Skeletal muscle tissue (tissue), 4 donors: ENCODE results near the gene APPL2. TPM values are rescaled to one million over a fixed set of nuclear protein-coding genes. Genes with fewer than 3 reads are reported as not detected.

ENCODE experiments used
- H3K27ac ChIP-seq: one replicate; pipeline ENCODE4 v1.7.0; 2013; ENCODE audit warnings: mild to moderate bottlenecking, low read depth, low read length, inconsistent platforms
- H3K27me3 ChIP-seq, 3 donors: one replicate each; pipeline ENCODE4 v1.7.0; 2013; ENCODE audit warnings: low read length in 3 of 3; ENCODE audit not compliant: control insufficient read depth in 3 of 3, insufficient read depth in 3 of 3
- H3K36me3 ChIP-seq, 3 donors: one replicate each; pipeline ENCODE4 v1.7.0; 2013; ENCODE audit warnings: low read length in 3 of 3; ENCODE audit not compliant: control insufficient read depth in 3 of 3, insufficient read depth in 3 of 3
- H3K4me1 ChIP-seq, 3 donors: one replicate each; pipeline ENCODE4 v1.7.0; 2013; ENCODE audit warnings: low read length in 3 of 3, mild to moderate bottlenecking in 3 of 3; ENCODE audit not compliant: control insufficient read depth in 3 of 3, insufficient read depth in 3 of 3
- H3K4me3 ChIP-seq, 3 donors: one replicate each; pipeline ENCODE4 v1.7.0; 2013; ENCODE audit warnings: low read length in 3 of 3
- H3K9ac ChIP-seq, 3 donors: one replicate each; pipeline ENCODE4 v1.7.0; 2013; ENCODE audit warnings: low read length in 3 of 3, mild to moderate bottlenecking in 3 of 3, moderate library complexity in 2 of 3, low read depth in 1 of 3
- H3K9me3 ChIP-seq, 3 donors: one replicate each; pipeline ENCODE4 v1.7.0; 2013; ENCODE audit warnings: low read length in 3 of 3; ENCODE audit not compliant: control insufficient read depth in 3 of 3
- total RNA-seq: library from RNA; depleted of rRNA; stranded (reverse); fragments of >200 nt; gene quantifications from one replicate; pipeline ENCODE4 v1.2.3, GENCODE V29; 2014
- donor health status: Osteomylitis.

Gene APPL2
- total RNA-seq, 1 donor from 2014 or later, result 27.1 TPM

DNA sequence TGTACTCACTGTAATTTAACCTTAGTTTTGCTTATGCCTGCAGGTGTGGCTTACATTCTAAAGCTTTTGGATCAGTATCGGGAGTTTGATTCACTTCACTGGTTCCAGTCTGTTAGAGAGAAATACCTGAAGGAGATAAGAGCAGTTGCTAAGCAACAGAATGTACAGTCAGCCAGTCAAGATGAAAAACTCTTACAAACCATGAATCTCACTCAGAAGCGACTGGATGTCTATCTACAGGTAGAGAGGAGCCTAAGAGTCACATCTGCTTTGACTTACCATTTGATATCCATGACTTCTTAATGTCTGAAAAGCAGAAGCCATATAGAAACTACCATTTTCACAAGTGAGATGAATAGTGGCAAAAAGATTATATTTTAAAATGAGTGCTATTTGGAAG lies 71.9 kb downstream of the APPL2 start:
- Histone ChIP-seq H3K9ac (no peak overlapping the region), H3K4me3 (no peak overlapping the region), H3K27me3 (no peaks in the 10 kb centered on the region), H3K27ac (no peak overlapping the region), H3K36me3 (peaks cover 5 to 40% (median 28%) of the 10 kb centered on the region in 3 donors), H3K9me3 (no peaks in the 10 kb centered on the region), H3K4me1 (no peaks in the 10 kb centered on the region)

DNA sequence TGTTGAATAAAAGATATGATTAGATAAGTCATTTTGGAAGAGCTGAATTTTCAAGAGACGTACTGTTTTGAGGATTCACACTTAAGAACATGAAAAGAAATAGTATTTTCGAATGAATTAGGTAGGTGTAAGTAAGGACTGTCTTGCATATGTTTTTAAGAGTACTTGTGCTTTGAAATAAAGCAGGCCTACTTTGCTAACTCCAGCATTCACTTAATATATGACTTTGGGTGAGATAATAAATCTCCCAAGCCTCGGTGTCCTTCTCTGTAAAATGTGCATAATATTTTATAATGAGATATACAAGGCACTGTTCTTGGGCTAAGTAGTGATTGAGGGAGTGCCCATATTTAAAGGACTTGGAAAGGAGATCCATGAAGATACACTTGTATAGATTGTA lies 73.8 kb downstream of the APPL2 start:
- H3K36me3 ChIP-seq, result peaks cover 5 to 49% (median 32%) of the 10 kb centered on the region in 3 donors
- H3K9ac ChIP-seq, result no peak overlapping the region
- H3K4me1 ChIP-seq, result no peaks in the 10 kb centered on the region

DNA sequence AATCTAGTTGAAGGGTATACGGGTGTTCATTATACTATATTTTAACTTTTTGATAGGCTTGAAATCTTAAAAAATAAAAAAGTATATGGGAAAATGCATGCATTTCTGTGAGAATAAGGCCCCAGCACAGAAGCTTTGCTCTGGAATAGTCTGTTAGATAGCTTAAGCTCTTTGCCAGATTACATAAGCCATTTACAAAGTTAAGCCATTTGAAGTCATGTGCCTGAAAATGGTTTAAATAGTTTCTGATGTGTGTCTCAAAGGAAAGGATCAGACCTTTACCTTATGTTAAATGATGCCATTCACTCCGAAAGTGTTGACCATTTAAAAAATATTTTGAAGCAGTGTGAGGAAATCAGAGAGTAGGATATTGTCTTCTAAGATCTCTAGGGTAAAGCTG lies 77.1 kb downstream of the APPL2 start:
- Histone ChIP-seq H3K27ac (no peak overlapping the region), H3K4me1 (no peaks in the 10 kb centered on the region), H3K9ac (no peak overlapping the region), H3K36me3 (peaks cover 4 to 33% (median 28%) of the 10 kb centered on the region in 3 donors), H3K4me3 (no peak overlapping the region), H3K27me3 (no peaks in the 10 kb centered on the region), H3K9me3 (no peaks in the 10 kb centered on the region)

More for the DNA sequence above, 73.8 kb downstream of the APPL2 start:
- no peak overlapping the region for H3K27ac ChIP-seq
- H3K27me3 ChIP-seq, result no peaks in the 10 kb centered on the region
- no peaks in the 10 kb centered on the region for H3K9me3 ChIP-seq
- H3K4me3 ChIP-seq, result no peak overlapping the region

DNA sequence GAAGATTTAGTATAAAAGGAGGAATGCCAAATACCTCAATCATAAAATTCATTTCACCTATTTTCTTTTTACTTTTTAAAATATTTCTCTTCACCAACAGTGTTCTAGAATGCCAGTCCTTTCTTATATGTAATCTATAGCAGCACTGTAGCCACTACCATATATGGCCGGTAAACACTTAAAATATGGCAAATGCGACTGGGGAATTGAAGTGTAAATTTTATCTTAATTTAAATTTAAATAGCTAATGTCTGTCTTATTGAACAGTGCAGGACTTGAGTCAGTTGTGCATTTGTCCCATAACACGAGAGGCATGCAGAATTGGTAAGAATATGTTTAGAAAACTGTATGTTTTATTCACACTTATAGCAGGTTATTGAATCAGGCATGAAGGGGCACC lies 78.4 kb downstream of the APPL2 start:
- Histone ChIP-seq H3K27ac (no peak overlapping the region), H3K36me3 (peaks cover 4 to 35% (median 33%) of the 10 kb centered on the region in 3 donors)

DNA sequence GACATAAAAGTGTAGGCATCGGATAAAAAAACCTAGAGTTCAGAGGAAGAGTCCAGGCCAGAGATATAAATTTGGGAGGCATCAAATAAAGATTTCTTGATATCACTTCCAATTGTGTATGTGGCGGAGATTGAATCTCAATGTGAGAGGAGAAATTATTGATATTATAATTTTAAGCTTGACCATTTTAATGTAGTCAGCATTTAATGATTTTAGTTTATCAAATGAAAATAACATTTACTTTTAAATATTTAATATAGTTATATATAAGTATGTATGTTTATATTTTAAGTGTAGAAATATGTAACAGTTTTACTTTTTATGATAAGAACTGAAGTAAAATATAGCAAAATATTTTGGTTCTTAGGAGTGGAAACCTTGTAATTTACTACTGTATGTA lies 79.7 kb downstream of the APPL2 start:
- peaks cover 4 to 41% (median 39%) of the 10 kb centered on the region in 3 donors for H3K36me3 ChIP-seq
- H3K4me1 ChIP-seq, result no peaks in the 10 kb centered on the region
- no peak overlapping the region for H3K4me3 ChIP-seq
- no peaks in the 10 kb centered on the region for H3K9me3 ChIP-seq
- H3K9ac ChIP-seq, result no peak overlapping the region
- no peak overlapping the region for H3K27ac ChIP-seq
- no peaks in the 10 kb centered on the region for H3K27me3 ChIP-seq

More for the DNA sequence above, 78.4 kb downstream of the APPL2 start:
- no peaks in the 10 kb centered on the region for H3K4me1 ChIP-seq
- H3K27me3 ChIP-seq, result no peaks in the 10 kb centered on the region
- no peaks in the 10 kb centered on the region for H3K9me3 ChIP-seq
- no peak overlapping the region for H3K4me3 ChIP-seq
- H3K9ac ChIP-seq, result no peak overlapping the region

DNA sequence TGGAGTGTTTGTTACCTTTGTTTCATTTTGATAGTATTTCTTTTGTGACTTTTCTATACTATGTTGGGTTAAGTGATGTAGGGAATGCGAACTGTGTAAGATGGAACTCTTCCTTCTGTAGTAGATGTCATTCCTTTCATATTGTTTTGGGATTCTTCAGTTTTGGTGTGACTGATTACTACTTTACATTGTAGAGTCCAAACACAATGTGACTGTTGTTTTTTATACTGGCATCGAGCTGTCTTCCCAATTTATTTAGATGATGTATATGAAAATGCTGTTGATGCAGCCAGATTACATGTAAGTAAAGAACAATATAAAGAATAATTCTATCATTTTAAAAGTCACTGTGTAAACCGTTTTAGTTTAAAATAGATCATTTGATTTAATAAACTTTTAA lies 93.7 kb downstream of the APPL2 start:
- Histone ChIP-seq H3K9me3 (no peaks in the 10 kb centered on the region), H3K4me3 (no peak overlapping the region), H3K4me1 (no peaks in the 10 kb centered on the region), H3K9ac (no peak overlapping the region), H3K27ac (no peak overlapping the region), H3K36me3 (peaks cover 5 to 42% (median 34%) of the 10 kb centered on the region in 3 donors), H3K27me3 (no peaks in the 10 kb centered on the region)

DNA sequence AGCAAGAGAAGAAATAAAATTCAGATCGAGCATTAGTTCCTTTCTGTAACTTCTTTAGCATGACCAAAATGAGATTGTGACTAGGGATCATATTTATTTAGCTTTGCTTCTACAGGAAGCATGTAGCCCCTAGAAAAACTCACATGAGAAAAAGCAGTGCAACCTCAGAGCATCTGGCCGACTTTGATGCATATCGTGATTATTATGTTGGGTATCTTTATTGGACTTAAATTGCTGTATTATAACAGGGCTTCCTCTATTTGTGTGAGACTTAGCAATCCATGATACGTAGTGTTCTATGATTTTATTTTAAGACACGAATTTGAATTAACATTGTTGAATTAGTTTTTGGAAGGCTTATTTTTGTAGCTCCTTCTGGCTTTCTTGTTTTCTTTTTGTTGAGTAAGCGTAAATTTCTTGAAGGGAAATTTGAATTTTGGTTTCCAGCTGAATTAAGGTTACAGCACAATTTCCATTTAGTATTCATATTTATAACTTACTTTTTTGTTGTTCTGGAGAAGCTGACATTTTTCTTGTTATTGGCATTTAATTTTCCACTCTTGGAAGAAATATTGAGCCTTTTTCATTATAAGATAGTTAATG lies 94.6 kb downstream of the APPL2 start:
- Histone ChIP-seq H3K27me3 (no peaks in the 10 kb centered on the region), H3K27ac (no peak overlapping the region), H3K36me3 (peaks cover 7 to 41% (median 29%) of the 10 kb centered on the region in 3 donors), H3K9ac (no peak overlapping the region), H3K4me1 (no peaks in the 10 kb centered on the region), H3K4me3 (no peak overlapping the region), H3K9me3 (no peaks in the 10 kb centered on the region)

DNA sequence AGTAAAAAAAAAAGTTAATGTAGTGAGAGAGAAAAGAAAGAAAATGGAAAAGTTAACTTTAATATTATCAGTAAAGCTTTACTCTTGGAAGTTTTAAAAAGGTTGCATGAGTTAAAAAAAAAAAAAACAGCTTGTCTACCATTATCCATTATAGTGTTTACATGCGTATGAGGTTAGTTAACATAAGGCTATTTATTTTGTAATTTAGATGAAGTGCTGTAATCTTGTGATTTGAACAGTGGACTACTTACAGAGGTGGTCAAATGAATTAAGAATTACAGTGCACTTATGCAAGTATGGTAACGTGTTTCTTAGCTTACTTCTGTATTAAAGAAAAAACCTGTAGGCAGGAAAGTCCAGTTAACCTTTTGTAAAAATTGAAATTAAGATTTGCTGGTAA lies 97.7 kb downstream of the APPL2 start:
- H3K9ac ChIP-seq, result no peak overlapping the region
- peaks cover 8 to 39% (median 37%) of the 10 kb centered on the region in 3 donors for H3K36me3 ChIP-seq
- H3K27me3 ChIP-seq, result no peaks in the 10 kb centered on the region
- H3K4me1 ChIP-seq, result no peaks in the 10 kb centered on the region
- no peak overlapping the region for H3K4me3 ChIP-seq
- no peaks in the 10 kb centered on the region for H3K9me3 ChIP-seq
- H3K27ac ChIP-seq, result no peak overlapping the region

Other genes with a start within 250 kb of the APPL2 start
- 6.3 TPM for gene NOPCHAP1, start 249.9 kb downstream of the APPL2 start, total RNA-seq
- gene ALDH1L2, start 151.7 kb downstream of the APPL2 start, total RNA-seq, result 6.3 TPM
- gene WASHC4, start 128.4 kb downstream of the APPL2 start, total RNA-seq, result 64.7 TPM
- gene C12orf75, start 94.5 kb upstream of the APPL2 start, total RNA-seq, result 3.1 TPM